Fibroblast of the aortic adventitia (primary cell): ENCODE measurements around the gene PRDM1. TPM values are rescaled to one million over a fixed set of nuclear protein-coding genes. Genes with fewer than 3 reads are reported as not detected.

Experiments used
- DNase-seq: peaks from one replicate; pipeline ENCODE4 v3.0.0-alpha.2; 2010; ENCODE audit warnings: low read depth
- H3K4me3 ChIP-seq: 2 replicates; pipeline ENCODE4 v1.5.1; 2011; ENCODE audit warnings: low read depth, mild to moderate bottlenecking, control low read depth, low read length, moderate library complexity
- CTCF ChIP-seq: IDR thresholded peaks from 2 replicates; pipeline ENCODE4 v1.5.1; 2011; ENCODE audit warnings: mild to moderate bottlenecking, low read length, control low read depth, inconsistent platforms; ENCODE audit not compliant: insufficient read depth
- total RNA-seq: library from RNA; depleted of rRNA; stranded (reverse); fragments of >200 nt; gene quantifications from 2 replicates; pipeline ENCODE4 v1.2.3, GENCODE V29; 2012; ENCODE audit warnings: low replicate concordance

Gene PRDM1
- total RNA-seq, 1 donor = 2.8 TPM

- peak overlapping the region; percentile 76 for H3K4me3 ChIP-seq
- DNase-seq = no peak
- TF ChIP-seq CTCF = no peak
These were observed 996 bp upstream of the PRDM1 start for GRCh38 chr6:106084989-106085691.

- DNase-seq = no peak
- peak overlapping the region; percentile 76 for H3K4me3 ChIP-seq
- no peak for TF ChIP-seq CTCF
These were observed 498 bp upstream of the PRDM1 start for GRCh38 chr6:106085692-106085983.

- peak overlapping the region; percentile 76 for H3K4me3 ChIP-seq
- DNase-seq = peak; percentile 28
- TF ChIP-seq CTCF = no peak
These were observed 659 bp downstream of the PRDM1 start for GRCh38 chr6:106086814-106087175.

GRCh38 chr6:106087548-106088325, 1.6 kb downstream of the PRDM1 start:
- TF ChIP-seq CTCF = no peak
- peak; percentile 84 for DNase-seq
- peak overlapping the region; percentile 63 for H3K4me3 ChIP-seq

DNA sequence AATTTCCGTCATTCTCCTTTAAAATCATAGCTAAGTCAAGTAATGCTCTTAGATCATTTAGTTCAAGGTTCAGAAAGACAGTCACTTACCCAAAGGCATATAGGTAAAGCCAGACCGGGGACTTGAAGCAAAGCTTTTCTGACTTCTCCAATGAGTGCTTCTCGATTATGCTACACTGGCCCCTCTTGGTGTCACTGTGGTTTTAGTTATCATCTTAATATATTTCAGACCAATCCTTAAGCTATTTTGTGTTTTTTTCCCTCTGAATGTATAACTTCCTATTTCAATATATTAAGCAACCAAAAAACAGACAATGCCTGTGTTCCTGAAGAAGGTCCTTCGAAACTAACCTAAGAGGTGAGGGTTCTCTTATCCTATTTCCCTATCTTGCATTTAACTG, 3.9 kb downstream of the PRDM1 start:
- peak; percentile 33 for TF ChIP-seq CTCF
- H3K4me3 ChIP-seq = peak overlapping the region; percentile 23
- peak; percentile 80 for DNase-seq

DNA sequence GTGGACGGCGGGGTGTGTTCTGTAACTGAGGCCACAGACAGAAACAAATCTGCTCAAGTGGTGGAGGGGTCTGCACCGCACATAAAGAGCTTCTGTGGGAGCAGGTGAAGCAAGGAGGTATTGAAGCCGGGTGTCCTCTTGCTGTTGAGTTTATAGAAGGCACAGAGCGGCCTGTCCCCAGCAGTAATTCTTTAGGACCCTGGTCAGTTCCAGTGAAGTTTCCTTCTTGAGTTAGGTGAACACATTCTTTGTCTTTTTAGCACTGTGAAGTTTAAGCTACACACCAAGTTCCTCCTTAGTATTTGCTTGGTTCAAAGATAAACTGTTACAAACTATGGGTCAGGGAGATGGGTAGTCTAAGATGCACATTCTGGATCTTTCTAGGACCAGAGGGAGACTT, 6.1 kb downstream of the PRDM1 start:
- DNase-seq = no peak
- TF ChIP-seq CTCF = no peak
- H3K4me3 ChIP-seq = no peak overlapping the region
